Measurements from ENCODE around the gene CHST11.

CHST11 gene

DNA sequence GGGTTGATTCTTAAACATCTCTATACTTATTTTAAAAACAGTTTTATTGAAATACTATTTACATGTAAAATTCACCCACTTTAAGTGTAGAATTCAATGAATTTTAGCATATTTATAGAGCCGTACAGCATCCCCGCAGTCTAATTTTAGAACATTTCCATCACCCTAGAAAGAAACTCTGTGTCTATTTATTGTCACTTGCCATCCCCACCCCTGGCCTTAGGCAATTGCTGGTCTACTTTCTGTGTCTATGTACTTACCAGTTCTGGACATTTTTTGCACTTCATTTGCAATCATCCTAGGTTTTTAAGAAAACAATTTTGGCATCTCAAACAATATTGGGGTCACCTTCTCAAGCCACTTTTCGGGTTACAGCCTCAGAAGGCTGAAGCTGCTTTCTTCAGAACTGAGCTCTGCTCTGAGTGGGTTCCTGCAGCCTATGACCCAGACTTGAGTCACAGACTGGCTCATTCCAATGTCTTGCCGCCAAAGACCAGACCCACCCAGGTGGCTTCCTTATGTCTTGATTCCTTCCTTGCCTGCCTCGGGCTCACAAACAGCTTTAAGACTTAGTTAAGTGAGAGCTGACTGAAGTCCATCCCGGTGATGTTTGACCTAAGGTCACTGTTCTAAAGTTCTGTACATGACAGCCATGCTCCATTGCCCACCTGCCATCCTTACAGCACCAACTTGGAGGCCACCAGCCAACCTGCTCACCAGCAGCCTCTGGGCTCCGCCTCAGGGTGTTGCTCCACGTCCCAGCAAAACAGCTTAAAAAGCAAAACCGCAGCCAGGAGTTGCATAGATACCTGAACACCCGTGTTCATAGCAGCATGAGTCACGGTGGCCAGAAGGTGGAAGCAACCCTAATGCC lies 131.5 kb downstream of the CHST11 start:
- peak; percentile 84 for DNase-seq

DNA sequence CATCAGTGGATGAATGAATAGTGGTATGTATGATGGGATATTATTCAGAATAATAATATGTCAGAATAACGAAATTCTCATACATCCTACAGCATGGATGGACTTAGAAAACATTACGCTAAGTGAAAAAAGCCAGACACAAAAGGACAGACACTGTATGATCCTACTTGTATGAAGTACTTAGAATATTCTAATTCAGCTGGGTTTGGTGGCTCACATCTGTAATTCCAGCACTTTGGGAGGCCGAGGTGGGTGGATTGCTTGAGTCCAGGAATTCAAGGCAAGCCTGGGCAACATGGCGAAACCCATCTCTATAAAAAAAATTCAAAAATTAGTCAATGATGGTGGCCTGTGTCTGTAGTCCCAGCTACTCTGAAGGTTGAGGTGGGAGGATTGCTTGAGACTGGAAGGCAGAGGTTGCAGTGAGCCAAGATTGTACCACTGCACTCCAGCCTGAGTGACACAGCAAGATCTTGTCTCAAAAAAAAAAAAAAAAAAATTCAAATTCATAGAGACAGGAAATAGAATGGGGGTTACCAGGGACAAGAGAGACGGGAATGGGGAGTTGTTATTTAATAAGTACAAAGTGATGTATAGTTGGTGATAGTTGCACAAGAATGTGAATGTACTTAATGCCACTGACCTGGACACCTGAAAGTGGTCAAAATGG lies 132.3 kb downstream of the CHST11 start:
- no peak for DNase-seq

GRCh38 chr12:104590022-104590421 lies 133.3 kb downstream of the CHST11 start:
- no peak for DNase-seq

GRCh38 chr12:104591257-104591885 lies 134.6 kb downstream of the CHST11 start:
- DNase-seq: no peak

DNA sequence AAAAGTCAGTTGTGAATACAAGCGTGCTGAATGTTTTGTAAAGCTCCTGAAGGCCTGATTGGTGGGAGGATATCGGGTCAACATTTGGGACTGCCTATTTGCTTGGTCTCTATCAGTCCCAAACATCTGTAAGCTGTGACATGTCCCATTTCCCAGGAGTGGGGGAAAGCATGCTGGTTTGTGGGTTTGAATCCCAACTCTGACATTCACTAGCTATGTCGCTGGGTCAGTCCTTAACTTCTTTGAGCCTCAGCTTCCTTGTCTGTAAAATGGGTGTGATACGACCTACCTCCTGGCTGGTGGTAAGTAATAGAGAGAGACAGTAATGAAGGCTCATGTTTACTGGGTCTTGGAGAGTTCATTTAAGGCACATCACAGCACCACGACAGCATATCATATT lies 136.7 kb downstream of the CHST11 start:
- DNase-seq: no peak

GRCh38 chr12:104596134-104596799 lies 139.5 kb downstream of the CHST11 start:
- DNase-seq: peak; percentile 94

- DNase-seq: no peak
These were observed 140.4 kb downstream of the CHST11 start for GRCh38 chr12:104596898-104597843.

DNA sequence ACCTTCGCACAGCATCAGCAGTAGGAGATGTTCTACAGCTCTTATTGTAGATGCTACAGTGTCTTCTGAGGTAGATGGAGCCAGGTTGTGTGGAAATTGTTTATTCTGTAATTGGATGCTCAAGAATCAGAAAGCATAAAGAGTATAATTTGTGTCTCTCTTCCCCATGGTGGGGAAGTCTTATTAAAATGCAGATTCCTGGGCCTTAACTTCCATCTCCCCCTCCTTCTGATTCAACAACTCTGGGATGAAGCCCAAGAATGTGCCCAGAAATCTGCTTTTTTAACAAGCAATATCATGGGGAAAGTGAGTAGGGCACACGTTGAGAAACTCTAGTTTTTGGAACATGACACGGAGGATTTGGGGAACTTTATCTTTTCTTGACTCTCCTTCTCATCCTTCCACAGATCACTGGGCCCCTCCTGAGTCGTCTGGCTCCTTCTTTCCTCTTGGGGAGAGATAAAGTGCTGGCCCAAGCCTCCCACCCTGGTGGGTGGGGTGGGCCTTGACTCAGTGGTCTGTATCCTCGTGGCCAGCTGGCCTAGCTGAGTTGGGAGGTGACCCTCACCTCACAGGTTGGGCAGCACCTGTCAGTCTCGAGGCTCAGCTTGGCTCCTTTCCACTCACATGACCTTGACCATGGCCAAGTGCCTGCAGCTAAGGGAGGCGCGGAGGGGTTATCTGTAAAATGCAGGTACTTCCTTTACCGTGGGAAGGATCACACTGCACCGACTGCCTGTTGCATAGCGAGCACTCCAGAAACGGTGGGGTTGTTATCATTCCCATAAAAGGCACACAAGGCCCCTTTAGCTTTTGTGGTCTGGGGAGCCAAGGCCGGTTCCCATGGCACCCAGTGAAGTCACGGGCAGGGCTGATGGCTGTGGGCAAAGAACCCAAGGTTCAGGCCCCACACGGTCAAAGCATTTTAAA lies 141.9 kb downstream of the CHST11 start:
- DNase-seq: no peak

DNA sequence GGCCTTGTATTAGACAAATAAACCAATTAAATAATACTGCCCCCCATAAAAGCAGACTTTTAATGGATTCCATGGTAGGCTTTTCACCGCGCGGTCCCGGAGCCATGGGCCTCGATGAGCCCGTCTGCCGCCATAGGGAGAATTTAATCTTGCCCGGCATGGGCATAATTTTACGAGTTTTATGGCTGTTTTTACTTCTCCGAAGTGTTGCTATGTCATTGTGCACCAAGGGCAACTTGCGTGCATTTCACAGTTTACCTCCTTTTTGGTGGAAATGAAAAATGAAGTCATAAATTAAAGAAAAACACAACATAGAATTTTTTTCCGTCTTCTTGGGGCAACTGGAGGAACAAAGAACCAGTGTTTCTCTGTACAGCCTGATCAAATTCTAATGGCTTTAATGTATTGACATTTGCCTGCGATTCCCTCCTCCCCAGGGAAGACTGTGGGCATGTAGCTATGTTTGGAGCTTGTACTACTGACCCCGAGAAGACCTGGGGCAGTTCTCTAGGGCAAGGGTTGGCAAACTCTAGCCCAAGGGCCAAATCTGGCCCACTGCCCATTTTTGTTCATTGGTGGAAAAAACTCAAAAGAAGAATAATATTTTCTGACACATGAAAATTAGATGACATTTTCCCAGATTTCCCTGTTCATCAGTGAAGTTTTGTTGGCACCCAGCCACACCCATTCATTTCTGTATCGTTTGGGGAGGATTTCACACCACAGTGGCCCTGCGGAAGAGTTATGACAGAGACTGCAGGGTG lies 142.7 kb downstream of the CHST11 start:
- DNase-seq: no peak

DNA sequence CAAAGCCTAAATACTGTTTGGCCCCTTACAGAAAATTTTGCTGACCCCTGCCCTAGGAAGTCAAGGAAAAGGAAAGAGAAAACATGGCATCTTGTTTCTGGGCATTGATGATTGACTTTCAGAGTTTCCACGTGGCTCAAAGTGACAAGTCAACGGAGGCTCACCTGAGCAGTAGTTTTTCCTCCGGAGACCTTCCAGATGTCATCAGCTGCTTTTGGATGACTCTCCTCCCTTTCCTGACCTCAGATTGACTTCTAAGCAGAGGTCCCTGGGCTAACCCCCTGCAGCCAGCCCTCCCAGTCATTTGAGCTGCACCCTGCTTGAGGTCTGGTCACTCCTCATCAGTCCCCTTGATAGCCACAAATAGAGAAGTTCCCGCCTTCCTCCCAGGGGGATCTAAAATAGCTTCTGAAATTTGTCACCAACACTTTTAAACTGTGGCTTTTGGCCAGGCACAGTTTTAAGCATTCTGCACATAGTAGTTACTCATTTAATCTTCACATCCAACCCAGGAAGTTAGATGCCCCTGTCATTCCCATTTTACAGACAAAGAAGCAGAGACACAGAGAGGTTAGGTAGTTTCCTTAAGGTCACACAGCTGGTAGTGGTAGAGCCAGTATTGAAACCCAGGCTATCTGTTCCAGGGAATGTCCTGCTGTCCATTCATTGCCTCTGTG lies 143.4 kb downstream of the CHST11 start:
- DNase-seq: no peak

- DNase-seq: no peak
These were observed 144.3 kb downstream of the CHST11 start for GRCh38 chr12:104600790-104601739.

DNA sequence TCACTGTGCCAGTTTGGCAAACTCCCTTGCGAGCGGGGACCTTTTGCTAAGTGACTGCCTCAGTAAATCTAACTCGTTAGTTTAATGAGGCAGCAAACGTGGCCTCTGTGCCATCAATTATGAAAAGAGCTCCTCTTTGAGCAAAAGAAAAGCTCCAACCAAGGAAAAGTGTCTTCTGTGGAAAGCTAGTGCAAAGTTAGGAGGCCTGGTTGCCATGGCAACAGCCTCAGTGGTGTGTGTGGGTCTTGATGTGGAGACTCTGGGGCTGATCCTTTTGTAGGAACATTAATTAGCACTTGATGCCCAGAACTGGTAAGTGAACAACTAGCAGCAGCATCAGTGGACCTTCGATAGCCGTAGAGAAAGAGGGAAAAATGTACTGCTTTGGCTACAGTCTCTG lies 145.7 kb downstream of the CHST11 start:
- no peak for DNase-seq

GRCh38 chr12:104602896-104603295 lies 146.1 kb downstream of the CHST11 start:
- no peak for DNase-seq

GRCh38 chr12:104603545-104603973 lies 146.8 kb downstream of the CHST11 start:
- peak; percentile 93 for DNase-seq

DNA sequence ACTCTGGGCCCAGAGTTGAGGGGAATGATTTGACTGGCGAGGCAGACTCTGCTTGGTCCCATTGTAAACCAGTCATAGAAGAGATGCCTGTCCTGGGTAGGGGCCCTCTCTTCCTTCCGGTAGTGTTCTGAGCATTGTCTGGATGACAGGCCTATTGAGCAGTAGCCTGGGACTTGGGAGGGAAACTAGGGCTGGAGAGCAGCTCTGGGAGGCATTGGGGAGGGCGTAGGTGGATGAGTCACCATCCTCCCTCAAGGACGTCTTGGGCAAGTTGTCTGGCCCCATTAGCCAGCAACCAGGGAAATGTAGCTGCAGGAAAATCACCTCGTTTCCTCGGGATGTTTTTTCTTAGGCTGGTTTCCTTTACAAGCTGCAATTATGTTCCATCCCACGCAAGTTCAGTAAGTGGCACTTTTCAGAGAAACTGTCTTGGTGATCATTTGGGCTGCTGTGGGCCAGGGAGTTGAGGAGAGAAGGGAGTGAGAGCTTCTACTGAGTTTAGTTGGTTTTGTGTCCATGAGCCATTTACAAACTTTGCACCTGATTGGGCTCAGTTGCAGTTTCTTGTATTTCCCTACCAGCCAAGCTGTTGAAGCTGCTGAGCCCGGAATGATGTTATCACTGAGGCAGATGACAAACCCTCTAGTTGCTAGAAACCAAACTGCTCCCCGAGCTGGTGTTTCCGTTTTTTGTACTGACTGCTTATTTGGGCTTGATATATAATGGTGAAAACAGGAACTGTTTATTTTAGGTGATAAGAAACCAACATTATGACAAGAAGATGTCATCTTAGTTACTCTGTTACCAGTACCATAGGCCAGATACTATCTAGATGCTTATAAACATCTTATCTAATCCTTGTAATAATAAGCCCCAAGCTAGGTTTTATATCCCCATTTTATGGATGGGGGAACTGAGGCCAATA lies 147.6 kb downstream of the CHST11 start:
- DNase-seq: peak; percentile 96

GRCh38 chr12:104604995-104605675 lies 148.4 kb downstream of the CHST11 start:
- no peak for DNase-seq
